ACC112 (cell line): ENCODE measurements around the gene PRRC2B.

Experiments used
- H2AFZ ChIP-seq: fragments of 200-600 bp; sonication (generic); one replicate; pipeline ENCODE4 v1.6.0; 2017; ENCODE audit warnings: antibody characterized with exemption, low read length; ENCODE audit not compliant: unreplicated experiment
- H3K27ac ChIP-seq: fragments of 200-600 bp; sonication (generic); 2 replicates; pipeline ENCODE4 v1.5.1; 2014; ENCODE audit warnings: low read depth, mild to moderate bottlenecking, antibody characterized with exemption, low read length, moderate library complexity
- H3K27me3 ChIP-seq: fragments of 200-600 bp; sonication (generic); 2 replicates; pipeline ENCODE4 v1.6.1; 2014; ENCODE audit warnings: mild to moderate bottlenecking, antibody characterized with exemption, low read length, moderate library complexity, mixed read lengths; ENCODE audit not compliant: insufficient read depth
- H3K36me3 ChIP-seq: fragments of 200-600 bp; sonication (generic); 2 replicates; pipeline ENCODE4 v1.6.1; 2016; ENCODE audit warnings: mild to moderate bottlenecking, antibody characterized with exemption, low read length, moderate library complexity, mixed read lengths; ENCODE audit not compliant: insufficient read depth
- H3K4me1 ChIP-seq: fragments of 200-600 bp; sonication (generic); one replicate; pipeline ENCODE4 v1.6.1; 2016; ENCODE audit warnings: low read length, mixed read lengths; ENCODE audit not compliant: insufficient read depth, unreplicated experiment, control insufficient read depth
- H3K4me3 ChIP-seq: fragments of 200-600 bp; sonication (generic); 2 replicates; pipeline ENCODE4 v1.5.1; 2014; ENCODE audit warnings: mild to moderate bottlenecking, low read depth, low read length
- H3K79me2 ChIP-seq: fragments of 200-600 bp; sonication (generic); one replicate; pipeline ENCODE4 v1.6.0; 2016; ENCODE audit warnings: low read length; ENCODE audit not compliant: control insufficient read depth, unreplicated experiment, insufficient read depth

PRRC2B gene

GRCh38 chr9:131436376-131436775, 42.5 kb downstream of the PRRC2B start:
- Histone ChIP-seq H3K27ac (no peak overlapping the region), H2AFZ (no peak overlapping the region), H3K27me3 (no peaks in the 10 kb centered on the region), H3K4me1 (peaks cover 19% of the 10 kb centered on the region), H3K36me3 (peaks cover 55% of the 10 kb centered on the region), H3K4me3 (no peak overlapping the region), H3K79me2 (peaks cover 63% of the 10 kb centered on the region)

GRCh38 chr9:131436865-131437271, 43.0 kb downstream of the PRRC2B start:
- Histone ChIP-seq H2AFZ (no peak overlapping the region), H3K4me1 (peaks cover 19% of the 10 kb centered on the region), H3K79me2 (peaks cover 66% of the 10 kb centered on the region), H3K27ac (no peak overlapping the region), H3K27me3 (no peaks in the 10 kb centered on the region), H3K36me3 (peaks cover 60% of the 10 kb centered on the region), H3K4me3 (no peak overlapping the region)

GRCh38 chr9:131438190-131438589, 44.3 kb downstream of the PRRC2B start:
- H3K36me3 ChIP-seq: peaks cover 69% of the 10 kb centered on the region
- no peaks in the 10 kb centered on the region for H3K27me3 ChIP-seq
- no peak overlapping the region for H3K4me3 ChIP-seq
- H3K4me1 ChIP-seq: peaks cover 6% of the 10 kb centered on the region
- H2AFZ ChIP-seq: no peak overlapping the region
- H3K79me2 ChIP-seq: peaks cover 62% of the 10 kb centered on the region
- H3K27ac ChIP-seq: no peak overlapping the region

GRCh38 chr9:131439224-131439623, 45.3 kb downstream of the PRRC2B start:
- H3K79me2 ChIP-seq: peaks cover 53% of the 10 kb centered on the region
- H3K27ac ChIP-seq: no peak overlapping the region
- peaks cover 69% of the 10 kb centered on the region for H3K36me3 ChIP-seq
- H3K27me3 ChIP-seq: no peaks in the 10 kb centered on the region
- H3K4me1 ChIP-seq: no peaks in the 10 kb centered on the region
- no peak overlapping the region for H2AFZ ChIP-seq
- no peak overlapping the region for H3K4me3 ChIP-seq

GRCh38 chr9:131441441-131441840, 47.6 kb downstream of the PRRC2B start:
- Histone ChIP-seq H3K27ac (no peak overlapping the region), H3K4me1 (no peaks in the 10 kb centered on the region), H3K36me3 (peaks cover 64% of the 10 kb centered on the region), H3K27me3 (no peaks in the 10 kb centered on the region), H3K79me2 (peaks cover 43% of the 10 kb centered on the region), H3K4me3 (no peak overlapping the region), H2AFZ (no peak overlapping the region)

DNA sequence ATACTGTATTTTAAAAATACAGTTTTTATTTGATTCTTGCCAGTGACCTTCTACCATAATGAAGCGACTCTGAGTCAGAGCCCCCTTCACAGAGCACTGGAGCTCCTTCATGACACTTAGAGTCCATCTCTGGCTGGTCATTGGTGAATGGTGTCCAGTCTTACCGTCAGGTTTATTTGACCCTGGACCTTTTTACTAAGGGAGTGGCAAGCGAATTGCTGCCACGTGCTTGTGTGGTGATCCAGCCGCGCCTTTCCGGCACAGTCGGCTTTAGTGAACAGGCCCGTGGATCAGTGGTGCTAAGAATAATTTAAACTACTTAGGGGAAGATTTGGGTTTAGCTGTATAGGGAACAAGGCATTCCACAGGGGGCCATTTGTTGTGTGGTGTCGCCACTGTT, 48.5 kb downstream of the PRRC2B start:
- Histone ChIP-seq H2AFZ (no peak overlapping the region), H3K27me3 (no peaks in the 10 kb centered on the region), H3K27ac (no peak overlapping the region), H3K36me3 (peaks cover 63% of the 10 kb centered on the region), H3K79me2 (peaks cover 36% of the 10 kb centered on the region), H3K4me1 (no peaks in the 10 kb centered on the region), H3K4me3 (no peak overlapping the region)

GRCh38 chr9:131443648-131444047, 49.8 kb downstream of the PRRC2B start:
- Histone ChIP-seq H3K4me1 (no peaks in the 10 kb centered on the region), H3K79me2 (peaks cover 24% of the 10 kb centered on the region), H3K27ac (no peak overlapping the region), H3K27me3 (no peaks in the 10 kb centered on the region), H3K4me3 (no peak overlapping the region), H3K36me3 (peaks cover 57% of the 10 kb centered on the region), H2AFZ (no peak overlapping the region)

- H2AFZ ChIP-seq: no peak overlapping the region
- H3K27ac ChIP-seq: no peak overlapping the region
- no peaks in the 10 kb centered on the region for H3K27me3 ChIP-seq
- peaks cover 31% of the 10 kb centered on the region for H3K79me2 ChIP-seq
- peaks cover 56% of the 10 kb centered on the region for H3K36me3 ChIP-seq
- no peaks in the 10 kb centered on the region for H3K4me1 ChIP-seq
- no peak overlapping the region for H3K4me3 ChIP-seq
These were observed 52.4 kb downstream of the PRRC2B start for GRCh38 chr9:131446276-131446675.

DNA sequence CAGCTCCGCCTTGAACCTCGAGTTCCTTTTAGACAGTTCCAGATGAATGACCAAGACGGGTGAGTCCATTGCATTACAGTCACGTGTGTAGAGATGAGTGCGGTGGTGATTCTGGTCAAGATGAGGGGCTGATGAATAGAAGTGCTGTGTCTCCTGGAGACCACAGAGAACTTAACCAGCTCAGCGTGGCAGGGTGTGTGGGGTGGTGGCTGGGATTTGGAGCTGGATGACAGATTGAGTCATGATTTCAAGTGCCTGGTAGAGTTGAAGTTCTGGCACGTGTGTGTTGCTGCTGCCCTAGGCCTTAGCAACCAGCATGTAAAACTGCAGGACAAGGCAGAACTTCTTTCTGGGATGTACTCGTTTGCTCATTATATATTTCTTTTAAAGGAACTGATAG, 53.3 kb downstream of the PRRC2B start:
- Histone ChIP-seq H2AFZ (no peak overlapping the region), H3K4me3 (no peak overlapping the region), H3K36me3 (peaks cover 57% of the 10 kb centered on the region), H3K79me2 (peaks cover 36% of the 10 kb centered on the region), H3K27ac (no peak overlapping the region), H3K27me3 (no peaks in the 10 kb centered on the region), H3K4me1 (no peaks in the 10 kb centered on the region)

GRCh38 chr9:131447600-131447999, 53.7 kb downstream of the PRRC2B start:
- Histone ChIP-seq H3K27ac (no peak overlapping the region), H3K36me3 (peaks cover 57% of the 10 kb centered on the region), H3K79me2 (peaks cover 36% of the 10 kb centered on the region)

GRCh38 chr9:131448818-131449217, 54.9 kb downstream of the PRRC2B start:
- Histone ChIP-seq H3K79me2 (peaks cover 41% of the 10 kb centered on the region), H2AFZ (no peak overlapping the region), H3K36me3 (peaks cover 55% of the 10 kb centered on the region), H3K4me1 (no peaks in the 10 kb centered on the region), H3K27me3 (no peaks in the 10 kb centered on the region), H3K27ac (no peak overlapping the region), H3K4me3 (no peak overlapping the region)

More at GRCh38 chr9:131447600-131447999, 53.7 kb downstream of the PRRC2B start:
- no peak overlapping the region for H2AFZ ChIP-seq
- no peaks in the 10 kb centered on the region for H3K4me1 ChIP-seq
- no peak overlapping the region for H3K4me3 ChIP-seq
- no peaks in the 10 kb centered on the region for H3K27me3 ChIP-seq
